Activated B cell treated with CpG ODN at 0.5 μM for 24 hours (primary cell): ENCODE results near the gene TRPV4. TPM values are rescaled to one million over a fixed set of nuclear protein-coding genes. Genes with fewer than 3 reads are reported as not detected.

Experiments
- ATAC-seq: fragments of 200-7000 bp; cut with Tn5 transposase; one replicate; pipeline ENCODE4 v1.10.0; 2021; ENCODE audit warnings: low read depth, mild to moderate bottlenecking, moderate library complexity
- CTCF ChIA-PET: fragments of 350-600 bp; sonication (Branson Sonifier 250); formaldehyde crosslinking; loops from one replicate; lab custom pipeline; 2021; ENCODE audit warnings: antibody characterized with exemption; lab: Charles Lee
- POLR2A ChIA-PET: fragments of 350-600 bp; sonication (Branson Sonifier 250); formaldehyde crosslinking; loops from one replicate; lab custom pipeline; 2021; ENCODE audit warnings: antibody characterized with exemption; lab: Charles Lee
- DNase-seq: peaks from one replicate; pipeline ENCODE4 v3.0.0; 2022
- H3K27ac Mint-ChIP-seq: one replicate; pipeline ENCODE4 v1.8.0; 2020; ENCODE audit warnings: mixed read lengths
- H3K27me3 Mint-ChIP-seq: one replicate; pipeline ENCODE4 v1.8.0; 2021; ENCODE audit warnings: mixed read lengths
- H3K36me3 Mint-ChIP-seq: one replicate; pipeline ENCODE4 v1.8.0; 2021; ENCODE audit warnings: low read depth, mixed read lengths
- H3K4me1 Mint-ChIP-seq: one replicate; pipeline ENCODE4 v1.8.0; 2021; ENCODE audit warnings: mixed read lengths
- H3K4me3 Mint-ChIP-seq: one replicate; pipeline ENCODE4 v1.8.0; 2020; ENCODE audit warnings: mild to moderate bottlenecking, mixed read lengths
- H3K9me3 Mint-ChIP-seq: one replicate; pipeline ENCODE4 v1.8.0; 2020; ENCODE audit warnings: mixed read lengths
- intact Hi-C: fragments of 100-400 bp; cut with micrococcal nuclease; formaldehyde crosslinking; loops from one replicate; pipeline ENCODE4 v1.15.1; 2024
- total RNA-seq: library from RNA; stranded (reverse); gene quantifications from 2 replicates; pipeline ENCODE4 v1.2.3, GENCODE V29; 2022
- TF ChIP-seq, protein P1 (sequence below): fragments of 200-600 bp; IDR thresholded peaks from one replicate; pipeline ENCODE4 v1.8.0; 2022; ENCODE audit warnings: antibody characterized with exemption, mild to moderate bottlenecking

The TRPV4 gene
- total RNA-seq, 1 donor from 2014 or later = not detected

DNA sequence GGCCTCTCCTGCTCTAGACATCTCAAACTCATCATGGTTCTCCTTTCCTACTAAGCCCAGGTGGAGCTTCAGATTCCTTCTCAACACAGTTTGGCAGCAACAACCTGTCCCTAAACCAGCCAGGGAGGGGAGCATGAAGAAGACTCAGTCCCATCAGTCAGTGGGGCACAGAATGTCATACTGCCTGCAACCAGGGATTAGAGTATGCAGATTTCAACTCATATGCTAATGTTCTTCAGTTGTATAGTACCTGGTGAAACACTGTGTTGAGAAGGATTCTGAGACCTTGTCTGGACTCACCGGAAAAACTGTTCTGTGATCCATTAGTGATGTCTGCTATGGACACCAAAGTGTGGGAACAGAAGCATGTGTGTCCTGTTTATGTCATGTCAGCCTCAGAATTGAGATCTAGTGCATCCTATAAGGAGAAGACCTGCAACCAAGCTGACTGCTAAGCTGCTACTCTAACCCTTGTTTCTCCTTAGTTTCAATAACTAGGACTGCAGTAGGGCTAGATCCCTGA, 43.6 kb downstream of the TRPV4 start:
- POLR2A ChIA-PET = no interaction called here
- intact Hi-C loops = no loop called here
- H3K36me3 Mint-ChIP-seq = no peaks in the 10 kb centered on the region
- peaks cover 4% of the 10 kb centered on the region for H3K27me3 Mint-ChIP-seq
- DNase-seq = no peak
- no peaks in the 10 kb centered on the region for H3K4me1 Mint-ChIP-seq
- H3K9me3 Mint-ChIP-seq = no peaks in the 10 kb centered on the region
- ATAC-seq = no peak
- CTCF ChIA-PET = no interaction called here
- H3K27ac Mint-ChIP-seq = no peak overlapping the region
- TF ChIP-seq, protein P1, sequence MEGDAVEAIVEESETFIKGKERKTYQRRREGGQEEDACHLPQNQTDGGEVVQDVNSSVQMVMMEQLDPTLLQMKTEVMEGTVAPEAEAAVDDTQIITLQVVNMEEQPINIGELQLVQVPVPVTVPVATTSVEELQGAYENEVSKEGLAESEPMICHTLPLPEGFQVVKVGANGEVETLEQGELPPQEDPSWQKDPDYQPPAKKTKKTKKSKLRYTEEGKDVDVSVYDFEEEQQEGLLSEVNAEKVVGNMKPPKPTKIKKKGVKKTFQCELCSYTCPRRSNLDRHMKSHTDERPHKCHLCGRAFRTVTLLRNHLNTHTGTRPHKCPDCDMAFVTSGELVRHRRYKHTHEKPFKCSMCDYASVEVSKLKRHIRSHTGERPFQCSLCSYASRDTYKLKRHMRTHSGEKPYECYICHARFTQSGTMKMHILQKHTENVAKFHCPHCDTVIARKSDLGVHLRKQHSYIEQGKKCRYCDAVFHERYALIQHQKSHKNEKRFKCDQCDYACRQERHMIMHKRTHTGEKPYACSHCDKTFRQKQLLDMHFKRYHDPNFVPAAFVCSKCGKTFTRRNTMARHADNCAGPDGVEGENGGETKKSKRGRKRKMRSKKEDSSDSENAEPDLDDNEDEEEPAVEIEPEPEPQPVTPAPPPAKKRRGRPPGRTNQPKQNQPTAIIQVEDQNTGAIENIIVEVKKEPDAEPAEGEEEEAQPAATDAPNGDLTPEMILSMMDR = no peak
- H3K4me3 Mint-ChIP-seq = no peak overlapping the region

DNA sequence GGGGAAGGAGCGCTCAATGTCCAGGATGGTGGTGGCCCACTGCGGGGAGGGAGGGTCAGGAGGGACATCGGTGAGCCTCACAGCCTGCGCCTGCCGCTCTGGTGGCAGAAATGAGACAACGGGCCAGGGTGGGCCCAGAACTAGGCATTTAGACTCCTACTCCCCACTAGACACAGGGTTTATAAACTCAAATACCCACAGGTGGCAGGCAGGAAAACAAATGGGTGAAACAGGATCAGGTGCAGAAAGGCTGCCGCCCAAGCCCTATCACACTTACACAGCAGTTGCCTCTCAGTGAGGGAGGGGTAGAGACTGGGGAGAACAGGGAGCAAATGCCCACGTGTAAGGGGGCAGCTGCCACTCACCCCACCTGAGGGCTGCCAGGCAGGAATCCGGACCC, 46.4 kb downstream of the TRPV4 start:
- DNase-seq (no peak), ATAC-seq (no peak)
- Mint-ChIP-seq H3K4me3 (no peak overlapping the region), H3K4me1 (no peaks in the 10 kb centered on the region), H3K36me3 (no peaks in the 10 kb centered on the region), H3K27me3 (peaks cover 5% of the 10 kb centered on the region), H3K27ac (no peak overlapping the region), H3K9me3 (no peaks in the 10 kb centered on the region)
- ChIA-PET CTCF (no interaction called here), POLR2A (no interaction called here)
- intact Hi-C loops = no loop called here
- TF ChIP-seq, protein P1 = no peak

DNA sequence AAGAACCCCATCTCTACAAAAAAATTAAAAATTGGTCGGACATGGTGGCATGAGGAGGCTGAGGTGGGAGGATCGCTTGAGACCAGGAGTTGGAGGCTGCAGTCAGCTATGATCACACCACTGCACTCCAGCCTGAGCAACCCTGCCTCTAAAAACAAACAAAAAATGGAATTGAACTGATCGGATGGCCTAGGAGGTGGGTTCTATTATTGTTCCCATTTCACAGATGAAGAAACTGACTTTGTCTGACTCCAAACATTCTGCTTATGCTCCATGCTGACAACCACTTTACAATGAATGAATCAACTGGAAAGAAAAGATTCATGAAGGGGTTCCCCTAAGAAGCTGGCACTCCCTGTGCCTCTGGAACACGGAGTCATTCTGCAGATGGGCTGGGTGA, 47.3 kb downstream of the TRPV4 start:
- no peak for ATAC-seq
- POLR2A ChIA-PET = no interaction called here
- TF ChIP-seq, protein P1 = no peak
- Mint-ChIP-seq H3K4me1 (no peaks in the 10 kb centered on the region), H3K27me3 (peaks cover 5% of the 10 kb centered on the region), H3K36me3 (no peaks in the 10 kb centered on the region), H3K4me3 (no peak overlapping the region), H3K27ac (no peak overlapping the region), H3K9me3 (no peaks in the 10 kb centered on the region)
- CTCF ChIA-PET = no interaction called here
- intact Hi-C loops = no loop called here
- DNase-seq = no peak

DNA sequence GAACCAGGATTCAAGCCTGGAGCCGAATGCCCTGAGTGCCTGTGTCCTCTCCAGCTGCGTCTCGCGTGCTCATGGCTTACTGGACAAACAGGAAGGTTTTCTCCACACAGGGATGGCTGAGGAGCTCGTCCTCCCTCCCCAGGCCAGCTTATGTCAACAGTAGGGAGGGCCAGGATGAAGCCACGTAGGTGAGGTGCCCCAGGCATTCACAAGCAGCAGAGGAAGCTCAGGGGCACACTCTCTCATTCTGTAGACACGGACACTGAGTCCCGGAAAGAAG, 49.3 kb downstream of the TRPV4 start:
- TF ChIP-seq, protein P1 = no peak
- Mint-ChIP-seq H3K4me3 (no peak overlapping the region), H3K27ac (no peak overlapping the region), H3K4me1 (no peaks in the 10 kb centered on the region), H3K9me3 (no peaks in the 10 kb centered on the region), H3K36me3 (no peaks in the 10 kb centered on the region), H3K27me3 (peaks cover 5% of the 10 kb centered on the region)
- POLR2A ChIA-PET = no interaction called here
- ATAC-seq (no peak), DNase-seq (no peak)
- CTCF ChIA-PET = interaction anchor here (0.6 kb wide), 1 partner anchor 61 kb away, joined by 3 read pairs; no protein-coding TSS in a partner anchor
- intact Hi-C loops = no loop called here

DNA sequence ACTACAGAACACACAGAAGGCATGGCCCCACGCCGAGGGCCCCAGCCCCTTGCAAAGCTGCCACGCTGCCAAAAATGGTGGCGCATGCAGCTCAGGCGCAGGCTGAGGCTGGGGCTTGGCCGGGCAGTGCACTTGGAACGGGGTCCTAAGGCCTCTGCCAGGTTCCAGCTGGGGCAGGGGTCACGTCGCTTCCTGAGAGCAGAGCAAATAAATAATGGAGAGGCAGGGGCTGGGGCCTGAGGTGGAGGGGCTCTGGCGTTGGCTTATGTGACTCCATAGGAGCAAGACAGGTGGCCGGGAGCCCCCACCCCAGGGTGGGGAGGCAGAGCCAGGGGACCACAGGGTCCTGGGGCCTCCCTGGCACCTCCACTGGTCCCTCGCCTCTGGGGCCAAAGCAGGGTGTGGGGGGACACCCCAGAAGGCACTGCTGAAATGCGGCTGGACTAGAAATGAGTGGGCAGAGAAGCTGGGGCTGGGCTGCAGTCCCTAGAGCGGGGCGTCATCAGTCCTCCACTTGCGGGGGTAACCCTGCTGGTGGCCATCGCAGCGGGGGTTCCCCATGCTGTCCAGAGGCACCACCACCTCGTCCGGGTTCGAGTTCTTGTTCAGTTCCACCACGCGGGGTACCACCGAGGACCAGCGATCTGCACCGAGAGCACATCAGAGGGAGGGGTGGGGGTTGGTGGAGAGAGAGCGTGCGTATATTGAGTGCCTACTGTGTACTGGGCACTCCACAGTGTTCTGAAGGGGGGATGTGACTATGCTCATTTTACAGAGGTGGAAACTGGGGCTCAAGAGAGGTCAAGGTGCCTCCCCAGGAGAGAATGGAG, 49.8 kb downstream of the TRPV4 start:
- Mint-ChIP-seq H3K27ac (no peak overlapping the region), H3K36me3 (no peaks in the 10 kb centered on the region), H3K27me3 (peaks cover 5% of the 10 kb centered on the region), H3K4me1 (no peaks in the 10 kb centered on the region), H3K9me3 (no peaks in the 10 kb centered on the region), H3K4me3 (no peak overlapping the region)
- intact Hi-C loops = no loop called here
- TF ChIP-seq, protein P1 = no peak
- DNase-seq (no peak), ATAC-seq (no peak)
- ChIA-PET CTCF (no interaction called here), POLR2A (interaction anchor here (0.7 kb wide), 1 partner anchor 186 kb away, joined by 3 read pairs; no protein-coding TSS in a partner anchor)
